A549 treated with AZD2906 at 1 μM for 4 hours (cell line): ENCODE data around the gene HNF1A. TPM values are rescaled to one million over a fixed set of nuclear protein-coding genes. Genes with fewer than 3 reads are reported as not detected.

Experiments
- total RNA-seq: library from RNA; stranded (reverse); fragments of 200-300 nt; extraction: Qiagen RNA extraction; gene quantifications from 5 replicates; pipeline ENCODE4 v1.2.3, GENCODE V29; 2022

HNF1A gene
- 3.6 to 4.9 TPM (median 4.6 TPM) in 5 replicates for total RNA-seq

GRCh38 chr12:120978296-120979219, at the start of gene HNF1A:
Gene HNF1A, plus strand, starts transcription at chr12:120978543. Its CDS starts 226 bp downstream, at chr12:120978769.

GRCh38 chr12:121015825-121016766, 37.8 kb downstream of the HNF1A start, which contains the start of gene C12orf43:
Gene C12orf43, minus strand, starts transcription at chr12:121016487. Its CDS starts 13 bp downstream, at chr12:121016474.

GRCh38 chr12:121038861-121039668, 60.7 kb downstream of the HNF1A start, which contains the start of gene OASL:
Gene OASL, minus strand, starts transcription at chr12:121039246. Its CDS starts 275 bp downstream, at chr12:121038971.

Other genes with a start within 250 kb of the HNF1A start
- 45.2 to 55.1 TPM (median 53.5 TPM) in 5 replicates for gene SPPL3, start 74.2 kb upstream of the HNF1A start, total RNA-seq
- gene C12orf43, start 37.9 kb downstream of the HNF1A start, total RNA-seq, result 21.0 to 25.7 TPM (median 23.2 TPM) in 5 replicates
- gene OASL, start 60.7 kb downstream of the HNF1A start, total RNA-seq, result 1.8 to 3.6 TPM (median 2.5 TPM) in 5 replicates
- not detected in 5 replicates for gene P2RX7, start 154.3 kb downstream of the HNF1A start, total RNA-seq
- gene P2RX4, start 231.6 kb downstream of the HNF1A start, total RNA-seq, result 15.7 to 22.5 TPM (median 18.9 TPM) in 5 replicates